HepG2 (cell line): Measurements from ENCODE around the gene SOBP. TPM values are rescaled to one million over a fixed set of nuclear protein-coding genes. Genes with fewer than 3 reads are reported as not detected.

ENCODE experiments used
- AGO2 ChIP-seq: fragments of 200-400 bp; formaldehyde crosslinking; optimal IDR thresholded peaks from 2 replicates; pipeline ENCODE3; 2017; ENCODE audit warnings: mild to moderate bottlenecking, low read depth, low read length, moderate library complexity
- ATF3 ChIP-seq: sonication (generic); formaldehyde crosslinking; IDR thresholded peaks from 2 replicates; pipeline ENCODE4 v1.4.0; 2020; ENCODE audit warnings: missing genetic modification reagents
- EEA1 ChIP-seq: sonication (generic); formaldehyde crosslinking; IDR thresholded peaks from 2 replicates; pipeline ENCODE4 v1.5.1; 2020; ENCODE audit warnings: mild to moderate bottlenecking, missing genetic modification reagents, borderline replicate concordance
- FOXO1 ChIP-seq: sonication (generic); formaldehyde crosslinking; IDR thresholded peaks from 2 replicates; pipeline ENCODE4 v1.4.0; 2020; ENCODE audit warnings: missing genetic modification reagents
- IRF2 ChIP-seq: IDR thresholded peaks from 2 replicates; pipeline ENCODE4 v1.6.1; 2018; ENCODE audit warnings: missing genetic modification reagents, missing compliant biosample characterization
- KDM5A ChIP-seq: fragments of 200-600 bp; sonication (generic); IDR thresholded peaks from 2 replicates; pipeline ENCODE4 v1.7.0; 2018; ENCODE audit warnings: antibody characterized with exemption, mild to moderate bottlenecking, low read length, borderline replicate concordance
- NFYB ChIP-seq: sonication (generic); formaldehyde crosslinking; IDR thresholded peaks from 2 replicates; pipeline ENCODE4 v1.4.0; 2020; ENCODE audit warnings: missing genetic modification reagents
- NR2C2 ChIP-seq: sonication (generic); formaldehyde crosslinking; IDR thresholded peaks from 2 replicates; pipeline ENCODE4 v1.4.0; 2020; ENCODE audit warnings: missing genetic modification reagents, mild to moderate bottlenecking, moderate library complexity, borderline replicate concordance
- NR2F6 ChIP-seq, 2 experiments: IDR thresholded peaks; 2 replicates each; pipeline ENCODE4 v1.6.1; 2016; ENCODE audit warnings: antibody characterized with exemption in 1 of 2, mild to moderate bottlenecking in 1 of 2
- PHF20 ChIP-seq: sonication (generic); formaldehyde crosslinking; IDR thresholded peaks from 2 replicates; pipeline ENCODE4 v1.5.0; 2020; ENCODE audit warnings: mild to moderate bottlenecking, missing genetic modification reagents
- REST ChIP-seq, 2 experiments: IDR thresholded peaks; 2 replicates each; pipeline ENCODE4 v1.6.1; 2011 to 2012; ENCODE audit warnings: low read length in 2 of 2, borderline replicate concordance in 1 of 2, low read depth in 1 of 2, mild to moderate bottlenecking in 1 of 2, moderate library complexity in 1 of 2
- SP140L ChIP-seq: sonication (generic); formaldehyde crosslinking; IDR thresholded peaks from 2 replicates; pipeline ENCODE4 v1.4.0; 2020; ENCODE audit warnings: missing genetic modification reagents, borderline replicate concordance
- TARDBP ChIP-seq: sonication (generic); formaldehyde crosslinking; IDR thresholded peaks from 2 replicates; pipeline ENCODE4 v1.8.0; 2022; ENCODE audit warnings: mild to moderate bottlenecking, missing genetic modification reagents
- TRIM24 ChIP-seq: sonication (generic); formaldehyde crosslinking; IDR thresholded peaks from 2 replicates; pipeline ENCODE4 v1.8.0; 2022; ENCODE audit warnings: mild to moderate bottlenecking, missing genetic modification reagents
- ZFP91 ChIP-seq: sonication (generic); formaldehyde crosslinking; IDR thresholded peaks from 2 replicates; pipeline ENCODE4 v1.9.0; 2022; ENCODE audit warnings: missing genetic modification reagents, mild to moderate bottlenecking, borderline replicate concordance
- ZNF362 ChIP-seq: sonication (generic); formaldehyde crosslinking; IDR thresholded peaks from 2 replicates; pipeline ENCODE4 v1.4.0; 2020; ENCODE audit warnings: missing genetic modification reagents, mild to moderate bottlenecking, borderline replicate concordance
- ZNF788 ChIP-seq: sonication (generic); formaldehyde crosslinking; IDR thresholded peaks from 2 replicates; pipeline ENCODE4 v1.5.0; 2020; ENCODE audit warnings: mild to moderate bottlenecking, missing genetic modification reagents, borderline replicate concordance
- polyA plus RNA-seq, 8 experiments: library from polyadenylated mRNA; depleted of rRNA in 3 of 8; stranded (reverse) in 7 of 8; unstranded in 1 of 8; fragments of >200 nt; fragmentation: Illumina TruSeq in 4 of 8; extraction: Trizol in 4 of 8; gene quantifications; 2 replicates each; pipeline versions ENCODE4 v1.2.1 to v1.2.3, GENCODE V29; 2011 to 2016; ENCODE audit warnings: low read depth in 4 of 8, missing spikeins in 1 of 8, mixed read lengths in 1 of 8; ENCODE audit not compliant: insufficient read depth in 1 of 8
- total RNA-seq, 5 experiments: library from RNA; depleted of rRNA; stranded (reverse); fragments of >200 nt; fragmentation: Illumina TruSeq; extraction: Trizol; gene quantifications; 2 replicates each; pipeline ENCODE4 v1.2.3, GENCODE V29; 2016; ENCODE audit warnings: low read depth in 1 of 5
- TF ChIP-seq, protein P1 (sequence below): sonication (generic); formaldehyde crosslinking; IDR thresholded peaks from 2 replicates; pipeline ENCODE4 v1.5.0; 2020; ENCODE audit warnings: mild to moderate bottlenecking, missing genetic modification reagents, moderate library complexity
- TF ChIP-seq, protein P2 (sequence below): sonication (generic); formaldehyde crosslinking; IDR thresholded peaks from 2 replicates; pipeline ENCODE4 v1.4.0; 2020; ENCODE audit warnings: missing genetic modification reagents

Gene SOBP
- total and polyA plus RNA-seq, 2 of the 13 experiments (the other 11 are each of a cell fraction or from before 2014, with no cell fraction given): 1.5 to 6.9 TPM

GRCh38 chr6:107539409-107539808 is 49.5 kb downstream of the SOBP start (continued):
- TF ChIP-seq ATF3 (CRISPR knock-in tag): peak; percentile 97
- no peak for TF ChIP-seq EEA1 (CRISPR knock-in tag)
- TF ChIP-seq TRIM24 (CRISPR knock-in tag): no peak
- no peak for TF ChIP-seq NFYB (CRISPR knock-in tag)
- TF ChIP-seq FOXO1 (CRISPR knock-in tag): peak; percentile 90
- no peak; the same call in 1 of the 2 replicates for TF ChIP-seq ZNF788
- no peak; the same call in 1 of the 2 replicates for TF ChIP-seq ZFP91 (CRISPR knock-in tag)
- no peak for TF ChIP-seq PHF20 (CRISPR knock-in tag)
- TF ChIP-seq IRF2 (CRISPR knock-in tag): peak; percentile 83
- TF ChIP-seq REST (IDR thresholded peaks at IDR 0.05; ENCODE audit: borderline replicate concordance in 1 of 2, low read depth in 1 of 2, low read length in 2 of 2): peak in 1 of 2 experiments; percentile 61; a peak in 1 of 4 replicates
- TF ChIP-seq ZNF362 (CRISPR knock-in tag): peak; percentile 75; the same call in 1 of the 2 replicates
- no peak for TF ChIP-seq AGO2
- peak; percentile 59; the same call in 1 of the 2 replicates for TF ChIP-seq SP140L (CRISPR knock-in tag)
- TF ChIP-seq TARDBP (CRISPR knock-in tag): peak; percentile 84; the same call in 1 of the 2 replicates
- TF ChIP-seq KDM5A: 0 out of 2 replicates have a peak, but pooled peaks have one; percentile 17
- TF ChIP-seq, protein P1, sequence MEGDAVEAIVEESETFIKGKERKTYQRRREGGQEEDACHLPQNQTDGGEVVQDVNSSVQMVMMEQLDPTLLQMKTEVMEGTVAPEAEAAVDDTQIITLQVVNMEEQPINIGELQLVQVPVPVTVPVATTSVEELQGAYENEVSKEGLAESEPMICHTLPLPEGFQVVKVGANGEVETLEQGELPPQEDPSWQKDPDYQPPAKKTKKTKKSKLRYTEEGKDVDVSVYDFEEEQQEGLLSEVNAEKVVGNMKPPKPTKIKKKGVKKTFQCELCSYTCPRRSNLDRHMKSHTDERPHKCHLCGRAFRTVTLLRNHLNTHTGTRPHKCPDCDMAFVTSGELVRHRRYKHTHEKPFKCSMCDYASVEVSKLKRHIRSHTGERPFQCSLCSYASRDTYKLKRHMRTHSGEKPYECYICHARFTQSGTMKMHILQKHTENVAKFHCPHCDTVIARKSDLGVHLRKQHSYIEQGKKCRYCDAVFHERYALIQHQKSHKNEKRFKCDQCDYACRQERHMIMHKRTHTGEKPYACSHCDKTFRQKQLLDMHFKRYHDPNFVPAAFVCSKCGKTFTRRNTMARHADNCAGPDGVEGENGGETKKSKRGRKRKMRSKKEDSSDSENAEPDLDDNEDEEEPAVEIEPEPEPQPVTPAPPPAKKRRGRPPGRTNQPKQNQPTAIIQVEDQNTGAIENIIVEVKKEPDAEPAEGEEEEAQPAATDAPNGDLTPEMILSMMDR (CRISPR knock-in tag): no peak
- TF ChIP-seq NR2F6 (IDR thresholded peaks at IDR 0.05): peak; percentile 60
- TF ChIP-seq NR2F6 (CRISPR knock-in tag; IDR thresholded peaks at IDR 0.05): peak; percentile 77
- TF ChIP-seq, protein P2, sequence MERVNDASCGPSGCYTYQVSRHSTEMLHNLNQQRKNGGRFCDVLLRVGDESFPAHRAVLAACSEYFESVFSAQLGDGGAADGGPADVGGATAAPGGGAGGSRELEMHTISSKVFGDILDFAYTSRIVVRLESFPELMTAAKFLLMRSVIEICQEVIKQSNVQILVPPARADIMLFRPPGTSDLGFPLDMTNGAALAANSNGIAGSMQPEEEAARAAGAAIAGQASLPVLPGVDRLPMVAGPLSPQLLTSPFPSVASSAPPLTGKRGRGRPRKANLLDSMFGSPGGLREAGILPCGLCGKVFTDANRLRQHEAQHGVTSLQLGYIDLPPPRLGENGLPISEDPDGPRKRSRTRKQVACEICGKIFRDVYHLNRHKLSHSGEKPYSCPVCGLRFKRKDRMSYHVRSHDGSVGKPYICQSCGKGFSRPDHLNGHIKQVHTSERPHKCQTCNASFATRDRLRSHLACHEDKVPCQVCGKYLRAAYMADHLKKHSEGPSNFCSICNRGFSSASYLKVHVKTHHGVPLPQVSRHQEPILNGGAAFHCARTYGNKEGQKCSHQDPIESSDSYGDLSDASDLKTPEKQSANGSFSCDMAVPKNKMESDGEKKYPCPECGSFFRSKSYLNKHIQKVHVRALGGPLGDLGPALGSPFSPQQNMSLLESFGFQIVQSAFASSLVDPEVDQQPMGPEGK (CRISPR knock-in tag): no peak
- 0 out of 2 replicates have a peak, but pooled peaks have one; percentile 43 for TF ChIP-seq NR2C2 (CRISPR knock-in tag)
